HCT116 (cell line): ENCODE results near the gene SLC7A1.

Source experiments
- CEBPB ChIP-seq: IDR thresholded peaks from 2 replicates; pipeline ENCODE4 v1.6.1; 2012; ENCODE audit warnings: low read depth
- CTCF ChIP-seq, 3 experiments: fragments of 200-600 bp in 1 of 3; sonication (generic) in 1 of 3; IDR thresholded peaks in 2 of 3; conservative IDR thresholded peaks in 1 of 3; 2 replicates each; pipeline ENCODE4 v1.5.1; 2012 to 2017; ENCODE audit warnings: low read depth in 2 of 3, low read length in 2 of 3, antibody characterized with exemption in 1 of 3, borderline replicate concordance in 1 of 3, control low read depth in 1 of 3, mild to moderate bottlenecking in 1 of 3, mixed read lengths in 1 of 3, mixed run types in 1 of 3, moderate library complexity in 1 of 3; ENCODE audit not compliant: insufficient read depth in 1 of 3
- EZH2 ChIP-seq: fragments of 200-600 bp; sonication (generic); IDR thresholded peaks from 2 replicates; pipeline ENCODE4 v1.6.1; 2017; ENCODE audit warnings: antibody characterized with exemption, mixed run types
- EZH2phosphoT487 ChIP-seq: fragments of 200-600 bp; IDR thresholded peaks from 2 replicates; pipeline ENCODE4 v1.6.1; 2018; ENCODE audit warnings: antibody characterized with exemption, borderline replicate concordance
- POLR2A ChIP-seq: IDR thresholded peaks from 2 replicates; pipeline ENCODE4 v1.7.0; 2011; ENCODE audit warnings: borderline replicate concordance; ENCODE audit not compliant: insufficient read depth, insufficient read length; ENCODE audit errors: extremely low read depth
- POLR2AphosphoS5 ChIP-seq: IDR thresholded peaks from 2 replicates; pipeline ENCODE4 v1.6.1; 2011; ENCODE audit warnings: mild to moderate bottlenecking, low read depth, low read length, moderate library complexity
- TCF7L2 ChIP-seq: IDR thresholded peaks from 2 replicates; pipeline ENCODE4 v1.7.0; 2011; ENCODE audit warnings: borderline replicate concordance, inconsistent platforms; ENCODE audit not compliant: insufficient read depth, insufficient read length; ENCODE audit errors: extremely low read depth

GRCh38 chr13:29621051-29621800 is 25.7 kb upstream of the SLC7A1 start:
- no peak for TF ChIP-seq CTCF (IDR thresholded peaks at IDR 0.05 in 2 of 3, conservative IDR thresholded peaks at IDR 0.05 in 1 of 3; ENCODE audit: borderline replicate concordance in 1 of 3, insufficient read depth in 1 of 3, low read depth in 2 of 3, low read length in 2 of 3)
- no peak for TF ChIP-seq CEBPB
- TF ChIP-seq EZH2 = no peak
- no peak for TF ChIP-seq EZH2phosphoT487
- no peak for TF ChIP-seq TCF7L2
- no peak for TF ChIP-seq POLR2AphosphoS5
- TF ChIP-seq POLR2A = no peak
